Panc1 (cell line): ENCODE results near the gene DFFB.

Source experiments
- POLR2AphosphoS5 ChIP-seq: IDR thresholded peaks from 2 replicates; pipeline ENCODE4 v1.6.1; 2012; ENCODE audit warnings: mild to moderate bottlenecking, low read depth, low read length, moderate library complexity
- SIN3A ChIP-seq: IDR thresholded peaks from 2 replicates; pipeline ENCODE4 v1.6.1; 2012; ENCODE audit warnings: low read depth, mild to moderate bottlenecking, low read length, moderate library complexity, borderline replicate concordance; ENCODE audit not compliant: insufficient read depth
- TF ChIP-seq, protein P1 (sequence below): fragments of 450-650 bp; IDR thresholded peaks from 2 replicates; pipeline ENCODE4 v1.5.1; 2017; ENCODE audit warnings: mild to moderate bottlenecking
- TF ChIP-seq, protein P2 (sequence below), 2 experiments: IDR thresholded peaks; 2 replicates each; pipeline ENCODE4 v1.6.1; 2011 to 2012; ENCODE audit warnings: low read depth in 2 of 2, control low read depth in 1 of 2, low read length in 1 of 2, mild to moderate bottlenecking in 1 of 2, moderate library complexity in 1 of 2; ENCODE audit not compliant: insufficient read depth in 1 of 2

DNA sequence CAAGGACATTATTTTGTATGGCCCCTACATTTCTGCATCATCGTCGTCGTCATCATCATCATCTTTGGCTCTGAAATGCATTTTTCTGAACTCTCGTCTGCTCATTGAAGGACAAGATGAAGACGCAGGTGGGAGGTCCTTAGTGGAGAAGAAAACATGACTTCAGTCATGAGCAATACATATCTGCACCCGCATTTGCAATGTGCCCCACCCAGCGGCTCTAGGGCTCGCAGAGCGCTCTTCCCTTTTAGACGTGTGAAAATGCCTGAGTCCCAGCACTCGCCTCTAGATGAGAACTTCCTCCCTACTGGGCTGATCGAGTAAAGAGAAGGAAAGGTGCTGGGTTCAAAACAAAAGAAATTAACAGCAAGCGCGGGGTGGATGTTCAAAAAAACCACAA lies 32.7 kb downstream of the DFFB start:
- TF ChIP-seq, protein P1, sequence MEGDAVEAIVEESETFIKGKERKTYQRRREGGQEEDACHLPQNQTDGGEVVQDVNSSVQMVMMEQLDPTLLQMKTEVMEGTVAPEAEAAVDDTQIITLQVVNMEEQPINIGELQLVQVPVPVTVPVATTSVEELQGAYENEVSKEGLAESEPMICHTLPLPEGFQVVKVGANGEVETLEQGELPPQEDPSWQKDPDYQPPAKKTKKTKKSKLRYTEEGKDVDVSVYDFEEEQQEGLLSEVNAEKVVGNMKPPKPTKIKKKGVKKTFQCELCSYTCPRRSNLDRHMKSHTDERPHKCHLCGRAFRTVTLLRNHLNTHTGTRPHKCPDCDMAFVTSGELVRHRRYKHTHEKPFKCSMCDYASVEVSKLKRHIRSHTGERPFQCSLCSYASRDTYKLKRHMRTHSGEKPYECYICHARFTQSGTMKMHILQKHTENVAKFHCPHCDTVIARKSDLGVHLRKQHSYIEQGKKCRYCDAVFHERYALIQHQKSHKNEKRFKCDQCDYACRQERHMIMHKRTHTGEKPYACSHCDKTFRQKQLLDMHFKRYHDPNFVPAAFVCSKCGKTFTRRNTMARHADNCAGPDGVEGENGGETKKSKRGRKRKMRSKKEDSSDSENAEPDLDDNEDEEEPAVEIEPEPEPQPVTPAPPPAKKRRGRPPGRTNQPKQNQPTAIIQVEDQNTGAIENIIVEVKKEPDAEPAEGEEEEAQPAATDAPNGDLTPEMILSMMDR, result no peak
- TF ChIP-seq, protein P2, sequence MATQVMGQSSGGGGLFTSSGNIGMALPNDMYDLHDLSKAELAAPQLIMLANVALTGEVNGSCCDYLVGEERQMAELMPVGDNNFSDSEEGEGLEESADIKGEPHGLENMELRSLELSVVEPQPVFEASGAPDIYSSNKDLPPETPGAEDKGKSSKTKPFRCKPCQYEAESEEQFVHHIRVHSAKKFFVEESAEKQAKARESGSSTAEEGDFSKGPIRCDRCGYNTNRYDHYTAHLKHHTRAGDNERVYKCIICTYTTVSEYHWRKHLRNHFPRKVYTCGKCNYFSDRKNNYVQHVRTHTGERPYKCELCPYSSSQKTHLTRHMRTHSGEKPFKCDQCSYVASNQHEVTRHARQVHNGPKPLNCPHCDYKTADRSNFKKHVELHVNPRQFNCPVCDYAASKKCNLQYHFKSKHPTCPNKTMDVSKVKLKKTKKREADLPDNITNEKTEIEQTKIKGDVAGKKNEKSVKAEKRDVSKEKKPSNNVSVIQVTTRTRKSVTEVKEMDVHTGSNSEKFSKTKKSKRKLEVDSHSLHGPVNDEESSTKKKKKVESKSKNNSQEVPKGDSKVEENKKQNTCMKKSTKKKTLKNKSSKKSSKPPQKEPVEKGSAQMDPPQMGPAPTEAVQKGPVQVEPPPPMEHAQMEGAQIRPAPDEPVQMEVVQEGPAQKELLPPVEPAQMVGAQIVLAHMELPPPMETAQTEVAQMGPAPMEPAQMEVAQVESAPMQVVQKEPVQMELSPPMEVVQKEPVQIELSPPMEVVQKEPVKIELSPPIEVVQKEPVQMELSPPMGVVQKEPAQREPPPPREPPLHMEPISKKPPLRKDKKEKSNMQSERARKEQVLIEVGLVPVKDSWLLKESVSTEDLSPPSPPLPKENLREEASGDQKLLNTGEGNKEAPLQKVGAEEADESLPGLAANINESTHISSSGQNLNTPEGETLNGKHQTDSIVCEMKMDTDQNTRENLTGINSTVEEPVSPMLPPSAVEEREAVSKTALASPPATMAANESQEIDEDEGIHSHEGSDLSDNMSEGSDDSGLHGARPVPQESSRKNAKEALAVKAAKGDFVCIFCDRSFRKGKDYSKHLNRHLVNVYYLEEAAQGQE (IDR thresholded peaks at IDR 0.05; ENCODE audit: insufficient read depth in 1 of 2, low read depth in 2 of 2, low read length in 1 of 2), result no peak
- TF ChIP-seq POLR2AphosphoS5, result no peak
- TF ChIP-seq SIN3A, result no peak
